ENCODE data around the gene GOLGA8J. TPM values are rescaled to one million over a fixed set of nuclear protein-coding genes. Genes with fewer than 3 reads are reported as not detected.
"Not testable (repeated sequence)": the region's sequence is repeated elsewhere in the genome, so short reads cannot be mapped to it uniquely, and the experiment has no call there.

Gene GOLGA8J
- total RNA-seq, 4 donors from 2014 or later, result 0.37 TPM; not detected in 3

- no peaks in the 10 kb centered on the region for H3K9me3 ChIP-seq
- H3K27me3 ChIP-seq, result no peaks in the 10 kb centered on the region
- TF ChIP-seq POLR2A (IDR thresholded peaks at IDR 0.05), result no peak
- TF ChIP-seq, protein P1, sequence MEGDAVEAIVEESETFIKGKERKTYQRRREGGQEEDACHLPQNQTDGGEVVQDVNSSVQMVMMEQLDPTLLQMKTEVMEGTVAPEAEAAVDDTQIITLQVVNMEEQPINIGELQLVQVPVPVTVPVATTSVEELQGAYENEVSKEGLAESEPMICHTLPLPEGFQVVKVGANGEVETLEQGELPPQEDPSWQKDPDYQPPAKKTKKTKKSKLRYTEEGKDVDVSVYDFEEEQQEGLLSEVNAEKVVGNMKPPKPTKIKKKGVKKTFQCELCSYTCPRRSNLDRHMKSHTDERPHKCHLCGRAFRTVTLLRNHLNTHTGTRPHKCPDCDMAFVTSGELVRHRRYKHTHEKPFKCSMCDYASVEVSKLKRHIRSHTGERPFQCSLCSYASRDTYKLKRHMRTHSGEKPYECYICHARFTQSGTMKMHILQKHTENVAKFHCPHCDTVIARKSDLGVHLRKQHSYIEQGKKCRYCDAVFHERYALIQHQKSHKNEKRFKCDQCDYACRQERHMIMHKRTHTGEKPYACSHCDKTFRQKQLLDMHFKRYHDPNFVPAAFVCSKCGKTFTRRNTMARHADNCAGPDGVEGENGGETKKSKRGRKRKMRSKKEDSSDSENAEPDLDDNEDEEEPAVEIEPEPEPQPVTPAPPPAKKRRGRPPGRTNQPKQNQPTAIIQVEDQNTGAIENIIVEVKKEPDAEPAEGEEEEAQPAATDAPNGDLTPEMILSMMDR (IDR thresholded peaks at IDR 0.05), result no peak
- no peak for DNase-seq
- intact Hi-C loops (cut with DNase I; ENCODE audit: low total_unique reads), result no loop called here
- peaks cover 0 to 4% of the 10 kb centered on the region in 2 donors for H3K4me1 ChIP-seq
- H3K36me3 ChIP-seq, result no peaks in the 10 kb centered on the region
- no peak overlapping the region for H3K27ac ChIP-seq
- H3K4me3 ChIP-seq, result no peak overlapping the region
Observed at GRCh38 chr15:30063835-30064546, 18.8 kb upstream of the GOLGA8J start.

GRCh38 chr15:30065025-30065801, 17.5 kb upstream of the GOLGA8J start:
- Histone ChIP-seq H3K4me3 (no peak overlapping the region), H3K4me1 (peaks cover 0 to 4% of the 10 kb centered on the region in 2 donors), H3K9me3 (no peaks in the 10 kb centered on the region), H3K27me3 (no peaks in the 10 kb centered on the region), H3K36me3 (no peaks in the 10 kb centered on the region), H3K27ac (peak overlapping the region; percentile 57 to 76)
- intact Hi-C loops (cut with DNase I; ENCODE audit: low total_unique reads), result no loop called here
- TF ChIP-seq POLR2A (IDR thresholded peaks at IDR 0.05), result no peak
- TF ChIP-seq, protein P1 (IDR thresholded peaks at IDR 0.05), result no peak
- DNase-seq, result no peak

DNA sequence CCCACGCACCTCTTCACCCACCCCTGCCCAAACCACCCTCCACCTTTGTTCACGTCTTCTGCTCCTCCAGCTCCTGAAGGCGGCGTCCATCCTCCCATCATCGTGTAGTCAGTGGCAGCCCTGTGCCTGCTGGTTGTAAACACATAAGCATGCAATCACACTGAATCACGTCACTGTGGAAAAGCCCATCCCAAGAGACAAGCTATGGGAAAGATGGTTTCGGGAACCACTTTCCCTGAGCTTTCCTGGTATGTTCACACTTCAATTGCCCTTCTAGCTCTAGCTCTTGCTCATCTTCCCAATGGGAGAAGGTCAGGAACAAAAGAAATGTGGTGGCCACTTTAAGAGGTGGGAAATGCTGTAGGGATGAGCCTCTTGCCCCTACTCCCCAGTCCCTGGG, 14.4 kb upstream of the GOLGA8J start:
- no peaks in the 10 kb centered on the region for H3K27me3 ChIP-seq
- no peak for TF ChIP-seq POLR2A (IDR thresholded peaks at IDR 0.05)
- TF ChIP-seq, protein P1 (IDR thresholded peaks at IDR 0.05), result no peak
- H3K9me3 ChIP-seq, result no peaks in the 10 kb centered on the region
- no peak for DNase-seq
- intact Hi-C loops (cut with DNase I; ENCODE audit: low total_unique reads), result no loop called here
- H3K36me3 ChIP-seq, result no peaks in the 10 kb centered on the region
- H3K27ac ChIP-seq, result no peak overlapping the region
- no peak overlapping the region for H3K4me3 ChIP-seq
- peaks cover 0 to 4% of the 10 kb centered on the region in 2 donors for H3K4me1 ChIP-seq

GRCh38 chr15:30072630-30073029, 10.1 kb upstream of the GOLGA8J start:
- intact Hi-C loops (cut with DNase I; ENCODE audit: low total_unique reads), result no loop called here
- Histone ChIP-seq H3K9me3 (no peaks in the 10 kb centered on the region), H3K4me3 (no peak overlapping the region), H3K4me1 (no peaks in the 10 kb centered on the region), H3K27me3 (no peaks in the 10 kb centered on the region), H3K36me3 (no peaks in the 10 kb centered on the region), H3K27ac (no peak overlapping the region)
- no peak for DNase-seq
- TF ChIP-seq, protein P1 (IDR thresholded peaks at IDR 0.05), result no peak
- TF ChIP-seq POLR2A (IDR thresholded peaks at IDR 0.05), result no peak

DNA sequence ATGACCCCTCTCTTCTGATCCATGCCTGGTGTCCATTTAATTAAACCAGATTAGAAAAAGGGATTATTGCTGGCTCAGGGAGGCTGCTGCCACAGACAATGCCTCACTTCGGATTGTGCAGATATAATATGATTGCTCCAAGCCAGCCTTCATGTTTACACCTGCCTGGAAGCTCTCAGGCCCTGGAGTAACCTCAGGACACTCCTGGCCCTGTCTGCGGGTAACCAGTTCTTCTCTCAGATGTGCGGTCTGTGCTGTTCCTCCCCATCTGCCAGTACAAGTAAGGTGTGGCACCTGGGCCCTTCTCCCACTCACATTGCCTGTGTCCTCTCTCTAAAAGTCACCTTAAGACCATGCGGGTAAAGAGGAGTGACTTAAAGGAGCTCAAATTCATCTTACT, 8.8 kb upstream of the GOLGA8J start:
- intact Hi-C loops (cut with DNase I; ENCODE audit: low total_unique reads), result no loop called here
- Histone ChIP-seq H3K36me3 (no peaks in the 10 kb centered on the region), H3K4me3 (no peak overlapping the region)

DNA sequence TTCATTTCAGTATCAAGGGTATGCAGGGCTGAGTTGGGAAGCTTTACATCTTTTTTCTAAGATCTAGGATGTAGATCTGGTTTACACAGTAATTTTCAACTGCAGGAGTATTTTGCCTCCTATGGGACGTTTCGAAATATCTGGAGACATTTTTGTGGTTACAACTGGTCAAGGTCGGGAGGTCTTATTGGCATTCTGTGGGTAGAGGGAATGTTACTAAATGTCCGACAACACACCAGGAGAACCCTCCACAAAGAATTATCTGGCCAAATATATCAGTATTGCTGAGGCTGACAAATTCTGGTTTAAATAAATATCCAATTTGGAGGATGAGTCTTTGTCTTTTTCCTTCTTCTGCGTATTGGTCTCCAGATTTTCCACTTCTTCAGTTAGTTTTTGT, 1.9 kb upstream of the GOLGA8J start:
- H3K36me3 ChIP-seq; H3K27ac ChIP-seq; intact Hi-C loops (cut with DNase I; ENCODE audit: low total_unique reads); H3K9me3 ChIP-seq; H3K4me3 ChIP-seq; DNase-seq; H3K4me1 ChIP-seq; H3K27me3 ChIP-seq: not testable (repeated sequence)

More for the DNA sequence above, 8.8 kb upstream of the GOLGA8J start:
- Histone ChIP-seq H3K4me1 (no peaks in the 10 kb centered on the region), H3K27ac (no peak overlapping the region), H3K9me3 (no peaks in the 10 kb centered on the region), H3K27me3 (no peaks in the 10 kb centered on the region)
- no peak for DNase-seq
- no peak for TF ChIP-seq POLR2A (IDR thresholded peaks at IDR 0.05)
- TF ChIP-seq, protein P1 (IDR thresholded peaks at IDR 0.05), result no peak

GRCh38 chr15:30097827-30098226, 15.1 kb downstream of the GOLGA8J start:
- H3K4me1 ChIP-seq; H3K4me3 ChIP-seq; H3K27ac ChIP-seq; DNase-seq; H3K9me3 ChIP-seq; H3K27me3 ChIP-seq; H3K36me3 ChIP-seq; intact Hi-C loops (cut with DNase I; ENCODE audit: low total_unique reads): not testable (repeated sequence)

DNA sequence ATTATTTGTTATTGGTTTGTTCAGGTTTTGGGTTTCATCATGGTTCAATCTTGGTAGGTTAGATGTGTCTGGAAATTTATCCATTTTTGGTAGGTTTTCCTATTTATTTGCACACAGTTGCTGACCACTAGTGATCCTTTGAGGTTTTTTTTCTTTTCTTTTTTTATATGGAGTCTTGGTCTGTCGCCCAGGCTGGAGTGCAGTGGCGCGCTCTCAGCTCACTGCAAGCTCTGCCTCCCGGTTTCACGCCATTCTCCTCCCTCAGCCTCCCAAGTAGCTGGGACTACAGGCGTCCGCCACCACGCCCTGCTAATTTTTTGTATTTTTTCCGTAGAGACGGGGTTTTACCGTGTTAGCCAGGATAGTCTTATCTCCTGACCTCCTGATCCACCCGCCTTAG, 20.1 kb downstream of the GOLGA8J start:
- not testable (repeated sequence) for H3K9me3 ChIP-seq, H3K4me3 ChIP-seq, DNase-seq

More for the DNA sequence above, 20.1 kb downstream of the GOLGA8J start:
- intact Hi-C loops (cut with DNase I; ENCODE audit: low total_unique reads); H3K36me3 ChIP-seq; H3K4me1 ChIP-seq; H3K27me3 ChIP-seq; H3K27ac ChIP-seq: not testable (repeated sequence)

Data from uterus (tissue), 4 donors.